Liver (tissue), 9 donors: ENCODE results near the gene NAPA. TPM values are rescaled to one million over a fixed set of nuclear protein-coding genes. Genes with fewer than 3 reads are reported as not detected.

ENCODE experiments used
- DNase-seq: peaks from one replicate; pipeline ENCODE4 v3.0.0-alpha.2; 2017; ENCODE audit warnings: low spot score
- H3K27ac ChIP-seq, 2 donors: one replicate each; pipeline ENCODE4 v1.7.0; 2013; ENCODE audit warnings: inconsistent platforms in 2 of 2, low read length in 2 of 2, control low read depth in 1 of 2, low read depth in 1 of 2, mild to moderate bottlenecking in 1 of 2
- H3K27me3 ChIP-seq, 4 donors: one replicate each; pipeline versions ENCODE4 v1.6.1 to v1.7.0; 2013; ENCODE audit warnings: low read length in 3 of 4, inconsistent platforms in 1 of 4, mild to moderate bottlenecking in 1 of 4, moderate library complexity in 1 of 4; ENCODE audit not compliant: control insufficient read depth in 4 of 4, insufficient read depth in 4 of 4
- H3K36me3 ChIP-seq, 4 donors: one replicate each; pipeline versions ENCODE4 v1.6.1 to v1.7.0; 2013; ENCODE audit warnings: low read length in 3 of 4, mild to moderate bottlenecking in 3 of 4, low read depth in 1 of 4, moderate library complexity in 1 of 4; ENCODE audit not compliant: control insufficient read depth in 4 of 4, insufficient read depth in 3 of 4
- H3K4me1 ChIP-seq, 4 donors: one replicate each; pipeline versions ENCODE4 v1.6.1 to v1.7.0; 2013; ENCODE audit warnings: low read length in 3 of 4, mild to moderate bottlenecking in 3 of 4, moderate library complexity in 1 of 4; ENCODE audit not compliant: control insufficient read depth in 4 of 4, insufficient read depth in 4 of 4
- H3K4me3 ChIP-seq, 3 donors: one replicate each; pipeline versions ENCODE4 v1.6.1 to v1.7.0; 2013; ENCODE audit warnings: low read length in 3 of 3, control low read depth in 1 of 3, low read depth in 1 of 3, mild to moderate bottlenecking in 1 of 3
- H3K9ac ChIP-seq, 2 donors: one replicate each; pipeline ENCODE4 v1.7.0; 2013; ENCODE audit warnings: low read length in 2 of 2, mild to moderate bottlenecking in 2 of 2, moderate library complexity in 2 of 2, control low read depth in 1 of 2, low read depth in 1 of 2
- H3K9me3 ChIP-seq, 4 donors: one replicate each; pipeline versions ENCODE4 v1.6.1 to v1.7.0; 2013; ENCODE audit warnings: low read length in 3 of 4; ENCODE audit not compliant: control insufficient read depth in 4 of 4
- ATF3 ChIP-seq: IDR thresholded peaks from 2 replicates; pipeline ENCODE4 v1.6.1; 2016; ENCODE audit warnings: antibody characterized with exemption
- CTCF ChIP-seq: fragments of 150-350 bp; IDR thresholded peaks from 2 replicates; pipeline ENCODE4 v1.5.1; 2017; ENCODE audit warnings: improper control_type of control experiment, low read depth, low read length; ENCODE audit not compliant: missing input control
- EGR1 ChIP-seq, 2 donors: IDR thresholded peaks; 2 replicates each; pipeline ENCODE4 v1.6.1; 2016 to 2018; ENCODE audit warnings: antibody characterized with exemption in 2 of 2, low read depth in 2 of 2
- FOXA1 ChIP-seq: IDR thresholded peaks from 2 replicates; pipeline ENCODE4 v1.6.1; 2016; ENCODE audit warnings: antibody characterized with exemption
- FOXA2 ChIP-seq: IDR thresholded peaks from 2 replicates; pipeline ENCODE4 v1.6.1; 2016; ENCODE audit warnings: antibody characterized with exemption
- GABPA ChIP-seq, 2 donors: IDR thresholded peaks in 1 of 2; conservative IDR thresholded peaks in 1 of 2; 2 replicates each; pipeline ENCODE4 v1.6.1; 2016; ENCODE audit warnings: antibody characterized with exemption in 2 of 2, mild to moderate bottlenecking in 1 of 2, moderate library complexity in 1 of 2
- HNF4A ChIP-seq, 2 donors: conservative IDR thresholded peaks; 2 replicates each; pipeline ENCODE4 v1.6.1; 2016; ENCODE audit warnings: antibody characterized with exemption in 2 of 2, mild to moderate bottlenecking in 2 of 2
- HNF4G ChIP-seq: IDR thresholded peaks from 2 replicates; pipeline ENCODE4 v1.6.1; 2016; ENCODE audit warnings: antibody characterized with exemption
- JUND ChIP-seq, 2 donors: IDR thresholded peaks; 2 replicates each; pipeline ENCODE4 v1.6.1; 2016; ENCODE audit warnings: antibody characterized with exemption in 2 of 2
- MAX ChIP-seq: IDR thresholded peaks from 2 replicates; pipeline ENCODE4 v1.6.1; 2016; ENCODE audit warnings: antibody characterized with exemption
- REST ChIP-seq: IDR thresholded peaks from 2 replicates; pipeline ENCODE4 v1.6.1; 2016; ENCODE audit warnings: antibody characterized with exemption, mild to moderate bottlenecking
- RXRA ChIP-seq, 2 donors: IDR thresholded peaks; 2 replicates each; pipeline ENCODE4 v1.6.1; 2017 to 2018; ENCODE audit warnings: antibody characterized with exemption in 2 of 2, mild to moderate bottlenecking in 1 of 2
- SP1 ChIP-seq: IDR thresholded peaks from 2 replicates; pipeline ENCODE4 v1.6.1; 2018; ENCODE audit warnings: antibody characterized with exemption, mild to moderate bottlenecking
- TAF1 ChIP-seq: conservative IDR thresholded peaks from 2 replicates; pipeline ENCODE4 v1.6.1; 2016; ENCODE audit warnings: antibody characterized with exemption, mild to moderate bottlenecking
- YY1 ChIP-seq: IDR thresholded peaks from 2 replicates; pipeline ENCODE4 v1.6.1; 2016; ENCODE audit warnings: antibody characterized with exemption, mild to moderate bottlenecking
- ZBTB33 ChIP-seq: IDR thresholded peaks from 2 replicates; pipeline ENCODE4 v1.6.1; 2016; ENCODE audit warnings: antibody characterized with exemption
- WGBS: extraction: QIAGEN DNeasy Blood & Tissue Kit; methylation state at CpG from one replicate; pipeline ENCODE4 v1.1.7; 2013; 5-methylcytosine and 5-hydroxymethylcytosine counted together
- polyA plus RNA-seq, 2 donors: library from polyadenylated mRNA; stranded (reverse) in 1 of 2; unstranded in 1 of 2; fragments of 200-250 nt in 1 of 2; fragments of >200 nt in 1 of 2; fragmentation: Nextera tagmentation in 1 of 2; extraction: Ambion mirVana in 1 of 2; gene quantifications; one replicate each; pipeline versions ENCODE4 v1.2.1 to v1.2.3, GENCODE V29; 2013 to 2015
- total RNA-seq, 2 donors: library from RNA; depleted of rRNA; stranded (reverse); fragments of >200 nt; gene quantifications; one replicate each; pipeline ENCODE4 v1.2.3, GENCODE V29; 2014
- donor health status: healthy.
- donor health status: healthy.
- donor health status: healthy.
- donor health status: healthy.
- donor health status: healthy.

Gene NAPA
- total and polyA plus RNA-seq, 4 donors = 73.4 to 132 (median 120) TPM

- Histone ChIP-seq H3K9me3 (no peaks in the 10 kb centered on the region), H3K36me3 (peaks cover 0 to 3% (median 0%) of the 10 kb centered on the region in 4 donors), H3K4me1 (peaks cover 0 to 4% (median 0%) of the 10 kb centered on the region in 4 donors), H3K27ac (no peak within 1 kb of the TSS), H3K27me3 (peaks cover 0 to 14% (median 1%) of the 10 kb centered on the region in 4 donors), H3K4me3 (no peak within 1 kb of the TSS), H3K9ac (no peak within 1 kb of the TSS)
- TF ChIP-seq JUND (IDR thresholded peaks at IDR 0.05) (no peak), HNF4A (conservative IDR thresholded peaks at IDR 0.05) (no peak), REST (peak; percentile 97), ATF3 (no peak)
- peak; percentile 62 for DNase-seq
- 7% methylated on average over 29 of the region's 29 CpGs for WGBS
Observed at GRCh38 chr19:47471733-47472457, 43.0 kb downstream of the NAPA start, which contains the start of gene SLC8A2. TSS of gene SLC8A2 (minus strand) at chr19:47471893. CDS start at chr19:47466403, 5,490 bp downstream.

GRCh38 chr19:47471381-47471732 lies 43.5 kb downstream of the NAPA start:
- TF ChIP-seq SP1 = no peak
- TF ChIP-seq MAX = no peak
- TF ChIP-seq HNF4G = no peak
- no peak for TF ChIP-seq JUND (IDR thresholded peaks at IDR 0.05)
- TF ChIP-seq REST = no peak
- TF ChIP-seq ZBTB33 = no peak
- no peak for TF ChIP-seq EGR1 (IDR thresholded peaks at IDR 0.05; ENCODE audit: low read depth in 2 of 2)
- no peak for TF ChIP-seq YY1
- TF ChIP-seq FOXA2 = no peak
- TF ChIP-seq CTCF = no peak
- TF ChIP-seq ATF3 = no peak
- no peak for TF ChIP-seq FOXA1
- TF ChIP-seq GABPA (IDR thresholded peaks at IDR 0.05 in 1 of 2, conservative IDR thresholded peaks at IDR 0.05 in 1 of 2) = no peak
- TF ChIP-seq RXRA (IDR thresholded peaks at IDR 0.05) = no peak
- TF ChIP-seq TAF1 = no peak
- Histone ChIP-seq H3K36me3 (peaks cover 0 to 3% (median 0%) of the 10 kb centered on the region in 4 donors), H3K27ac (no peak overlapping the region), H3K27me3 (peaks cover 0 to 14% (median 1%) of the 10 kb centered on the region in 4 donors), H3K4me1 (peaks cover 0 to 4% (median 0%) of the 10 kb centered on the region in 4 donors), H3K9ac (no peak overlapping the region), H3K4me3 (no peak overlapping the region), H3K9me3 (no peaks in the 10 kb centered on the region)
- DNase-seq = no peak
- 5% methylated on average over 16 of the region's 16 CpGs for WGBS
